Astrocyte (in vitro differentiated cells and primary cell): ENCODE results near the gene UBAC2. TPM values are rescaled to one million over a fixed set of nuclear protein-coding genes. Genes with fewer than 3 reads are reported as not detected.

Source experiments
- DNase-seq: peaks from one replicate; pipeline ENCODE4 v3.0.0-alpha.2; 2010; ENCODE audit warnings: low read depth
- FAIRE-seq: peaks from 2 replicates; lab custom pipeline; 2011; peaks lifted over from hg19 to GRCh38; lab: Jason Lieb, UNC
- H2AFZ ChIP-seq: 2 replicates; pipeline ENCODE4 v1.6.0; 2012; ENCODE audit warnings: low read depth, low read length, inconsistent platforms
- H3K27ac ChIP-seq: 2 replicates; pipeline ENCODE4 v1.5.1; 2011; ENCODE audit warnings: low read depth, low read length, inconsistent platforms
- H3K27me3 ChIP-seq: 2 replicates; pipeline ENCODE4 v1.6.0; 2011; ENCODE audit warnings: low read length, inconsistent platforms; ENCODE audit not compliant: insufficient read depth
- H3K36me3 ChIP-seq: 2 replicates; pipeline ENCODE4 v1.5.1; 2011; ENCODE audit warnings: low read length, inconsistent platforms; ENCODE audit not compliant: insufficient read depth
- H3K4me1 ChIP-seq: 2 replicates; pipeline ENCODE4 v1.5.1; 2011; ENCODE audit warnings: low read length, inconsistent platforms; ENCODE audit not compliant: insufficient read depth
- H3K4me2 ChIP-seq: 2 replicates; pipeline ENCODE4 v1.6.0; 2012; ENCODE audit warnings: low read length, inconsistent platforms
- H3K4me3 ChIP-seq: 2 replicates; pipeline ENCODE4 v1.5.1; 2011; ENCODE audit warnings: low read depth, mild to moderate bottlenecking, low read length, inconsistent platforms; ENCODE audit not compliant: insufficient read depth
- H3K79me2 ChIP-seq: 2 replicates; pipeline ENCODE4 v1.6.0; 2012; ENCODE audit warnings: mild to moderate bottlenecking, low read length, inconsistent platforms; ENCODE audit not compliant: insufficient read depth
- H3K9ac ChIP-seq: 2 replicates; pipeline ENCODE4 v1.6.0; 2012; ENCODE audit warnings: mild to moderate bottlenecking, low read length, inconsistent platforms
- H3K9me3 ChIP-seq: 2 replicates; pipeline ENCODE4 v1.5.1; 2012; ENCODE audit warnings: low read depth, mild to moderate bottlenecking, low read length, inconsistent platforms; ENCODE audit not compliant: insufficient read depth
- H4K20me1 ChIP-seq: 2 replicates; pipeline ENCODE4 v1.6.0; 2012; ENCODE audit warnings: low read length, inconsistent platforms; ENCODE audit not compliant: insufficient read depth
- H3K27ac Mint-ChIP-seq: one replicate; pipeline ENCODE4 v1.8.0; 2021; ENCODE audit warnings: mild to moderate bottlenecking, mixed read lengths; ENCODE audit not compliant: unreplicated experiment
- H3K27me3 Mint-ChIP-seq: one replicate; pipeline ENCODE4 v1.8.0; 2021; ENCODE audit warnings: low read depth, mixed read lengths; ENCODE audit not compliant: unreplicated experiment
- H3K36me3 Mint-ChIP-seq: one replicate; pipeline ENCODE4 v1.8.0; 2021; ENCODE audit warnings: low read depth, mixed read lengths; ENCODE audit not compliant: unreplicated experiment
- H3K4me1 Mint-ChIP-seq: one replicate; pipeline ENCODE4 v1.8.0; 2021; ENCODE audit warnings: low read depth, mixed read lengths; ENCODE audit not compliant: unreplicated experiment
- H3K4me3 Mint-ChIP-seq: one replicate; pipeline ENCODE4 v1.8.0; 2021; ENCODE audit warnings: mild to moderate bottlenecking, moderate library complexity, mixed read lengths; ENCODE audit not compliant: unreplicated experiment
- H3K9me3 Mint-ChIP-seq: one replicate; pipeline ENCODE4 v1.8.0; 2021; ENCODE audit warnings: mild to moderate bottlenecking, mixed read lengths; ENCODE audit not compliant: unreplicated experiment
- EZH2 ChIP-seq: IDR thresholded peaks from 2 replicates; pipeline ENCODE4 v1.6.1; 2012; ENCODE audit warnings: mild to moderate bottlenecking, low read length, inconsistent platforms; ENCODE audit not compliant: insufficient read depth
- total RNA-seq: library from RNA; stranded (reverse); gene quantifications from 2 replicates; pipeline ENCODE4 v1.2.1, GENCODE V29; 2021
- TF ChIP-seq, protein P1 (sequence below): IDR thresholded peaks from 2 replicates; pipeline ENCODE4 v1.5.1; 2011; ENCODE audit warnings: low read depth, mild to moderate bottlenecking, inconsistent platforms, low read length, moderate library complexity; ENCODE audit not compliant: insufficient read depth

Gene UBAC2
- total RNA-seq, 1 donor from 2014 or later = 61.0 TPM

- no peak for TF ChIP-seq EZH2
- TF ChIP-seq, protein P1, sequence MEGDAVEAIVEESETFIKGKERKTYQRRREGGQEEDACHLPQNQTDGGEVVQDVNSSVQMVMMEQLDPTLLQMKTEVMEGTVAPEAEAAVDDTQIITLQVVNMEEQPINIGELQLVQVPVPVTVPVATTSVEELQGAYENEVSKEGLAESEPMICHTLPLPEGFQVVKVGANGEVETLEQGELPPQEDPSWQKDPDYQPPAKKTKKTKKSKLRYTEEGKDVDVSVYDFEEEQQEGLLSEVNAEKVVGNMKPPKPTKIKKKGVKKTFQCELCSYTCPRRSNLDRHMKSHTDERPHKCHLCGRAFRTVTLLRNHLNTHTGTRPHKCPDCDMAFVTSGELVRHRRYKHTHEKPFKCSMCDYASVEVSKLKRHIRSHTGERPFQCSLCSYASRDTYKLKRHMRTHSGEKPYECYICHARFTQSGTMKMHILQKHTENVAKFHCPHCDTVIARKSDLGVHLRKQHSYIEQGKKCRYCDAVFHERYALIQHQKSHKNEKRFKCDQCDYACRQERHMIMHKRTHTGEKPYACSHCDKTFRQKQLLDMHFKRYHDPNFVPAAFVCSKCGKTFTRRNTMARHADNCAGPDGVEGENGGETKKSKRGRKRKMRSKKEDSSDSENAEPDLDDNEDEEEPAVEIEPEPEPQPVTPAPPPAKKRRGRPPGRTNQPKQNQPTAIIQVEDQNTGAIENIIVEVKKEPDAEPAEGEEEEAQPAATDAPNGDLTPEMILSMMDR = no peak
- no peak overlapping the region for H3K9ac ChIP-seq
- no peak overlapping the region for H3K4me2 ChIP-seq
- Mint-ChIP-seq H3K9me3 (no peaks in the 10 kb centered on the region), H3K27ac (no peak overlapping the region), H3K36me3 (peaks cover 3% of the 10 kb centered on the region), H3K27me3 (no peaks in the 10 kb centered on the region), H3K4me1 (no peaks in the 10 kb centered on the region), H3K4me3 (no peak overlapping the region)
- no peaks in the 10 kb centered on the region for H3K9me3 ChIP-seq
- H3K79me2 ChIP-seq = no peaks in the 10 kb centered on the region
- H3K36me3 ChIP-seq = no peaks in the 10 kb centered on the region
- FAIRE-seq (no peak), DNase-seq (no peak)
- no peaks in the 10 kb centered on the region for H3K27me3 ChIP-seq
- H4K20me1 ChIP-seq = peaks cover 12% of the 10 kb centered on the region
- H3K4me3 ChIP-seq = no peak overlapping the region
- H3K4me1 ChIP-seq = no peaks in the 10 kb centered on the region
- H3K27ac ChIP-seq = no peak overlapping the region
- H2AFZ ChIP-seq = no peak overlapping the region
Measured at GRCh38 chr13:99266827-99267226, 66.2 kb downstream of the UBAC2 start.

DNA sequence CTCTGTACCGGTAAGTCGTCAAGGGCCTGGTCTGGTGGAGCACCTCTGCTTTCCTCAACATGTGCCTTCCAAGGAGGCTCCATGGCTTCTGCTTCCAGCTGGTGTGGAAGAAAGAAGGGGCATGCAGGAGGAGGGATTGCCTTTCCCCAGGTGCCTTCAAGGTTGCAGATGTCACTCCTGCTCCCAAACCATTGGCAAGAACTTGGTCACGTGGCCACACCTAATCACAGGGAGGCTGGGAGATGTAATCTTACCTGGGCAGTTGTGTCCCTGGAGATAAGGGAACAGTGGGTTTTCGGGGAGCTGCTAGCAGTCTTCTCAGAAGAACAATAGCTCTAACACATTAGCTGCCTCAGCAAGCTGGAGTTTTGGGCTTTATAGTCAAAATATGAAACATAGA lies 67.3 kb downstream of the UBAC2 start:
- FAIRE-seq = no peak
- no peak for TF ChIP-seq EZH2
- TF ChIP-seq, protein P1 = no peak

GRCh38 chr13:99268822-99269221 lies 68.2 kb downstream of the UBAC2 start:
- Mint-ChIP-seq H3K4me1 (no peaks in the 10 kb centered on the region), H3K4me3 (no peak overlapping the region), H3K36me3 (peaks cover 1% of the 10 kb centered on the region), H3K27ac (no peak overlapping the region), H3K9me3 (no peaks in the 10 kb centered on the region), H3K27me3 (no peaks in the 10 kb centered on the region)
- TF ChIP-seq EZH2 = no peak
- TF ChIP-seq, protein P1 = no peak
- Histone ChIP-seq H3K27me3 (no peaks in the 10 kb centered on the region), H3K4me3 (no peak overlapping the region), H3K4me1 (no peaks in the 10 kb centered on the region), H3K4me2 (no peak overlapping the region), H3K36me3 (no peaks in the 10 kb centered on the region), H3K27ac (no peak overlapping the region), H2AFZ (no peak overlapping the region), H3K79me2 (peaks cover 4% of the 10 kb centered on the region), H3K9ac (no peak overlapping the region), H4K20me1 (peaks cover 18% of the 10 kb centered on the region), H3K9me3 (no peaks in the 10 kb centered on the region)
- FAIRE-seq (no peak), DNase-seq (no peak)

More for the DNA sequence above, 67.3 kb downstream of the UBAC2 start:
- H3K4me1 ChIP-seq = no peaks in the 10 kb centered on the region
- H3K27me3 Mint-ChIP-seq = no peaks in the 10 kb centered on the region
- H3K36me3 ChIP-seq = no peaks in the 10 kb centered on the region
- H4K20me1 ChIP-seq = peaks cover 12% of the 10 kb centered on the region
- H3K4me2 ChIP-seq = no peak overlapping the region
- no peaks in the 10 kb centered on the region for H3K9me3 Mint-ChIP-seq
- no peak overlapping the region for H3K4me3 Mint-ChIP-seq
- no peak overlapping the region for H3K9ac ChIP-seq
- no peak overlapping the region for H3K27ac ChIP-seq
- H3K4me1 Mint-ChIP-seq = no peaks in the 10 kb centered on the region
- peak overlapping the region; percentile 26 for H3K27ac Mint-ChIP-seq
- H3K9me3 ChIP-seq = no peaks in the 10 kb centered on the region
- no peaks in the 10 kb centered on the region for H3K27me3 ChIP-seq
- H3K79me2 ChIP-seq = no peaks in the 10 kb centered on the region
- no peak overlapping the region for H2AFZ ChIP-seq
- no peak for DNase-seq
- no peak overlapping the region for H3K4me3 ChIP-seq
- H3K36me3 Mint-ChIP-seq = peaks cover 3% of the 10 kb centered on the region
